Measurements from ENCODE around the gene CKAP2L. TPM values are rescaled to one million over a fixed set of nuclear protein-coding genes. Genes with fewer than 3 reads are reported as not detected.
A peak's percentile ranks its signal among the peaks of the same experiment; 100 is the strongest.

Gene CKAP2L
- total and polyA plus RNA-seq, 9 of the 15 experiments (the other 6 are each of a cell fraction or from before 2014, with no cell fraction given) = 10.4 to 21.9 (median 14.2) TPM

GRCh38 chr2:112784199-112785189, 20.1 kb upstream of the CKAP2L start, which contains the start of gene IL1A (continued):
- no peak for TF ChIP-seq ZBTB5 (IDR thresholded peaks at IDR 0.05)
- TF ChIP-seq ILF3 (IDR thresholded peaks at IDR 0.05; ENCODE audit: borderline replicate concordance) = no peak
- no peak; the same call in 1 of the 2 replicates for TF ChIP-seq BACH1 (tag; IDR thresholded peaks at IDR 0.05)
- TF ChIP-seq ARID4B (CRISPR knock-in tag; IDR thresholded peaks at IDR 0.05) = no peak
- TF ChIP-seq SETDB1 (IDR thresholded peaks at IDR 0.05; ENCODE audit: low read length) = no peak
- TF ChIP-seq PTBP1 (IDR thresholded peaks at IDR 0.05; ENCODE audit: low read depth, low read length) = no peak
- no peak for TF ChIP-seq NR2F6 (CRISPR knock-in tag; IDR thresholded peaks at IDR 0.05)
- TF ChIP-seq DMBX1 (CRISPR knock-in tag; IDR thresholded peaks at IDR 0.05; ENCODE audit: borderline replicate concordance) = no peak
- TF ChIP-seq POU5F1 (IDR thresholded peaks at IDR 0.05; ENCODE audit: borderline replicate concordance, low read depth, low read length, partially characterized antibody) = no peak
- TF ChIP-seq SMARCA4 (IDR thresholded peaks at IDR 0.05) = peak; percentile 66
- no peak for TF ChIP-seq DACH1 (IDR thresholded peaks at IDR 0.05; ENCODE audit: partially characterized antibody)
- 0 out of 4 replicates have a peak, but pooled peaks of 1 of the 2 experiments have one; percentile 12 for TF ChIP-seq MNT (conservative IDR thresholded peaks at IDR 0.05)
- peak; percentile 44 for TF ChIP-seq ARID1B (IDR thresholded peaks at IDR 0.05)
- TF ChIP-seq FOXK2 (conservative IDR thresholded peaks at IDR 0.05 in 1 of 2, IDR thresholded peaks at IDR 0.05 in 1 of 2; ENCODE audit: low read depth in 2 of 2) = no peak
- no peak for TF ChIP-seq ZNF584 (CRISPR knock-in tag; IDR thresholded peaks at IDR 0.05; ENCODE audit: low read depth)
- no peak for TF ChIP-seq ZNF57 (CRISPR knock-in tag; IDR thresholded peaks at IDR 0.05)
- TF ChIP-seq TFAP4 (CRISPR knock-in tag; IDR thresholded peaks at IDR 0.05; ENCODE audit: borderline replicate concordance) = no peak
